HFF-Myc (cell line): ENCODE measurements around the gene DUS2.

ENCODE experiments used
- DNase-seq: peaks from one replicate; pipeline ENCODE4 v3.0.0-alpha.2; 2011; ENCODE audit warnings: low read depth; ENCODE audit errors: extremely low read depth
- H3K4me3 ChIP-seq: replicated peaks from 2 replicates; pipeline ENCODE4 v1.5.1; 2011; ENCODE audit warnings: low read depth, mild to moderate bottlenecking, control low read depth, low read length
- TF ChIP-seq, protein P1 (sequence below): IDR thresholded peaks from 2 replicates; pipeline ENCODE4 v1.5.1; 2012; ENCODE audit warnings: mild to moderate bottlenecking, low read depth, low read length, control low read depth; ENCODE audit errors: missing control alignments

DUS2 gene

DNA sequence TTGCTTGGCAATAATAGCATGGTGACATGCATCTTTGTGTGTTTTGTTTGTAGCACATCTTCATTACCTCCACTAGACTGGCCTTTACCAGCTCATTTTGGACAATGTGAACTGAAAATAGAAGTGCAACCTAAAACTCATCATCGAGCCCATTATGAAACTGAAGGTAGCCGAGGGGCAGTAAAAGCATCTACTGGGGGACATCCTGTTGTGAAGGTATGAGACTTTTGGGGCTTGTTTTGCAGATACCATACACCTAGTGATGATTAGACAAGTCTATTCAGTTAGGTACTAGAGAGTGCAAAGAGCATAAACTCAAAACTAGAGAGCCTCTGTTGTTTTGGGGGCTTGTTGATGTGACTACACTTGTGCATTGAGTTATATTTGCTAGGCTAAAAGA lies 103.3 kb downstream of the DUS2 start:
- H3K4me3 ChIP-seq: no peak overlapping the region
- TF ChIP-seq, protein P1, sequence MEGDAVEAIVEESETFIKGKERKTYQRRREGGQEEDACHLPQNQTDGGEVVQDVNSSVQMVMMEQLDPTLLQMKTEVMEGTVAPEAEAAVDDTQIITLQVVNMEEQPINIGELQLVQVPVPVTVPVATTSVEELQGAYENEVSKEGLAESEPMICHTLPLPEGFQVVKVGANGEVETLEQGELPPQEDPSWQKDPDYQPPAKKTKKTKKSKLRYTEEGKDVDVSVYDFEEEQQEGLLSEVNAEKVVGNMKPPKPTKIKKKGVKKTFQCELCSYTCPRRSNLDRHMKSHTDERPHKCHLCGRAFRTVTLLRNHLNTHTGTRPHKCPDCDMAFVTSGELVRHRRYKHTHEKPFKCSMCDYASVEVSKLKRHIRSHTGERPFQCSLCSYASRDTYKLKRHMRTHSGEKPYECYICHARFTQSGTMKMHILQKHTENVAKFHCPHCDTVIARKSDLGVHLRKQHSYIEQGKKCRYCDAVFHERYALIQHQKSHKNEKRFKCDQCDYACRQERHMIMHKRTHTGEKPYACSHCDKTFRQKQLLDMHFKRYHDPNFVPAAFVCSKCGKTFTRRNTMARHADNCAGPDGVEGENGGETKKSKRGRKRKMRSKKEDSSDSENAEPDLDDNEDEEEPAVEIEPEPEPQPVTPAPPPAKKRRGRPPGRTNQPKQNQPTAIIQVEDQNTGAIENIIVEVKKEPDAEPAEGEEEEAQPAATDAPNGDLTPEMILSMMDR: no peak
- no peak for DNase-seq

DNA sequence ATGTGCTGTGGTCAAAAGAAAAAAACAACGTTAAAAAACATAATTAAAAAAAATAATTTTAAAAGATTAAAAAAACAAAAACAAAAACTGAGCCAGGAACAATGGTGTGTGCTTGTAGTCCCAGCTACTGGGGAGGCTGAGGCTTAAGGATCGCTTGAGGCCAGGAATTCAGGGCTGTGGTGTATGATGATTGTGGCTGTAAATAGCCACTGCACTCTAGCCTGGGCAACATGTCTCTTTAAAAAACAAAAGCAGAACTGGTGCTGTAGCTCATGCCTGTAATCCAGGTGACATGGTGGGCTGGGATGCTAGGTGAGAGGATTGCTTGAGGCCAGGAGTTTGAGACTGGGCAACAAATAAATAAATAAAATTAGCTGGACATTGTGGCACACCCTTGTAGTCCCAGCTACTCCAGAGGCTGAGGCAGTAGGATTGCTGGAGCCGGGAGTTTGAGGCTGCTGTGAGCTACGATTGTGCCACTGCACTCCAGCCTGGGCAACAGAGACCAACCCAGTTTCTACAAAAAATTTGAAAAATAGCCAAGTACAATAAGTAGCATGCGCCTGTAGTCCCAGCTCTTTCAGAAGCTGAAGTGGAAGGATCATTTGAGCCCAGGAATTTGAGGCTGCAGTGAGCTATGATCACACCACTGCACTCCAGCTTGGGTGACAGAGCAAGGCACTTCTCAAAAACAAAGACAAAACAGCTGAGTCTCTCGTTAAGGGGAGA lies 105.7 kb downstream of the DUS2 start:
- TF ChIP-seq, protein P1: no peak
- DNase-seq: no peak
- no peak overlapping the region for H3K4me3 ChIP-seq
